ENCODE results near the gene KCNA2. TPM values are rescaled to one million over a fixed set of nuclear protein-coding genes. Genes with fewer than 3 reads are reported as not detected.

The KCNA2 gene
- polyA plus RNA-seq, 3 donors = not detected

DNA sequence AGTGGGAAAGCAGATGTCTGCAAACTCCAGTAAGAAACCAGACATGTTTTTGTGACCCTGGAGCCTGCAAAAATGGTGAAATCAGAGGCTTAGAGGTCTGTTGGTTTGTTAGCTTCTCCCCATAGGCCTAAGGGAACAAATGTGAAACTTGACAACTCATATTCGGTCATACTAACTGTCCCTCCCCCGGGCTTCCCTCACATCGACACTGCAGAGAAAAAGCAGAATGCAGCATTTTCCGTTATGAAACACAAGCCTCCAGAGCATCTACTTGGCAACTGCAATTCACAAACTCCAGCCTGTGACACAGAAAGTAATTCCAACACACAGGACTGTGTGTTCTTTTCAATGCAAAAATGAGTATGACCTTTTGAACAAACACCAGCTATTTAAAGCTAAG is 3.7 kb downstream of the KCNA2 start:
- Histone ChIP-seq H3K9ac (ENCODE audit: insufficient read depth, low read length, poor library complexity, severe bottlenecking) (no peak overlapping the region), H3K79me2 (ENCODE audit: insufficient read depth, low read length) (no peaks in the 10 kb centered on the region), H2AFZ (ENCODE audit: insufficient read depth, low read depth, low read length, poor library complexity, severe bottlenecking) (no peak overlapping the region), H3K27ac (ENCODE audit: low read depth in 1 of 2, low read length in 2 of 2) (no peak overlapping the region), H3K27me3 (ENCODE audit: control insufficient read depth in 2 of 2, insufficient read depth in 2 of 2, low read length in 2 of 2) (peaks cover 18 to 33% of the 10 kb centered on the region in 2 donors), H3K9me3 (replicated peaks in 1 of 2; ENCODE audit: control insufficient read depth in 1 of 2, insufficient read depth in 1 of 2, low read length in 2 of 2) (peaks cover 0 to 6% of the 10 kb centered on the region in 2 donors), H3K4me1 (ENCODE audit: control insufficient read depth in 1 of 2, insufficient read depth in 2 of 2, low read length in 2 of 2) (peaks cover 9 to 15% of the 10 kb centered on the region in 2 donors), H3K4me2 (replicated peaks; ENCODE audit: extremely low read depth, low read length, poor library complexity, severe bottlenecking) (no peak overlapping the region), H3K36me3 (replicated peaks in 1 of 2; ENCODE audit: control insufficient read depth in 1 of 2, insufficient read depth in 2 of 2, low read length in 2 of 2) (no peaks in the 10 kb centered on the region), H3K4me3 (replicated peaks in 1 of 3; ENCODE audit: low read depth in 2 of 3, low read length in 3 of 3) (no peak overlapping the region), H4K20me1 (ENCODE audit: insufficient read depth, low read length) (no peaks in the 10 kb centered on the region)
- Mint-ChIP-seq H3K27me3 (ENCODE audit: low read depth in 3 of 3) (peaks cover 40 to 49% (median 47%) of the 10 kb centered on the region in 3 donors), H3K27ac (no peak overlapping the region), H3K4me3 (no peak overlapping the region), H3K36me3 (peaks cover 6% of the 10 kb centered on the region in 2 donors), H3K9me3 (peaks cover 0 to 10% (median 2%) of the 10 kb centered on the region in 7 donors), H3K4me1 (peaks cover 10% of the 10 kb centered on the region)
- no peak for DNase-seq
- TF ChIP-seq CTCF (IDR thresholded peaks at IDR 0.05) = no peak
- WGBS (ENCODE audit: insufficient coverage) = 92% methylated on average over 2 of the region's 4 CpGs
- intact Hi-C loops (cut with micrococcal nuclease) = no loop called here

DNA sequence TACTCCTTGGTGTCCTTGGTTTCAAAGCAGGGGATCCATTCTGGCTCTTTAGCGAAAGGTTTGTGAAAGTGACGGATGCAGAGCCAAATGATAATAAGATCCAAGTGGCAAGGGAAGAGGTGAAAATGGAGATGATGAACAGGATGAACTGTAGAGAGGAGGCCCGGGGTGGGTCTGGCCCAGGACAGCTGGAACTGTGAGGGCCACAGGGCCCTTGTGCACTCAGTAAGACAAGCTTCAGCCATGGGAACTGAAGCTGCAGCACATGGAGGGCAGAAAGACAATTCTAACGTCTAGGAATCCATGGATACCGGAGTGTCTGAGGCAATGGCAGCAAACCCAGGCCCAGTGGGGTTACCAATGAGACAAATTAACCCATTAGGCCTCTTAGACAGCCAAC is 4.8 kb downstream of the KCNA2 start:
- H3K27me3 Mint-ChIP-seq (ENCODE audit: low read depth in 3 of 3) = peaks cover 33 to 45% (median 42%) of the 10 kb centered on the region in 3 donors
- intact Hi-C loops (cut with micrococcal nuclease) = no loop called here
- peaks cover 0 to 6% (median 0%) of the 10 kb centered on the region in 7 donors for H3K9me3 Mint-ChIP-seq

More for the DNA sequence above, 4.8 kb downstream of the KCNA2 start:
- H3K4me3 Mint-ChIP-seq = no peak overlapping the region
- H3K27ac Mint-ChIP-seq = no peak overlapping the region
- no peaks in the 10 kb centered on the region for H3K79me2 ChIP-seq (ENCODE audit: insufficient read depth, low read length)
- no peak overlapping the region for H2AFZ ChIP-seq (ENCODE audit: insufficient read depth, low read depth, low read length, poor library complexity, severe bottlenecking)
- H3K4me1 Mint-ChIP-seq = peaks cover 3% of the 10 kb centered on the region
- H3K9ac ChIP-seq (ENCODE audit: insufficient read depth, low read length, poor library complexity, severe bottlenecking) = no peak overlapping the region
- H3K4me3 ChIP-seq (replicated peaks in 1 of 3; ENCODE audit: low read depth in 2 of 3, low read length in 3 of 3) = no peak overlapping the region
- H3K36me3 ChIP-seq (replicated peaks in 1 of 2; ENCODE audit: control insufficient read depth in 1 of 2, insufficient read depth in 2 of 2, low read length in 2 of 2) = no peaks in the 10 kb centered on the region
- WGBS (ENCODE audit: insufficient coverage) = 83% methylated on average over 5 of the region's 5 CpGs
- TF ChIP-seq CTCF (IDR thresholded peaks at IDR 0.05) = no peak
- H3K9me3 ChIP-seq (replicated peaks in 1 of 2; ENCODE audit: control insufficient read depth in 1 of 2, insufficient read depth in 1 of 2, low read length in 2 of 2) = peaks cover 0 to 6% of the 10 kb centered on the region in 2 donors
- peaks cover 17 to 27% of the 10 kb centered on the region in 2 donors for H3K27me3 ChIP-seq (ENCODE audit: control insufficient read depth in 2 of 2, insufficient read depth in 2 of 2, low read length in 2 of 2)
- DNase-seq = no peak
- no peaks in the 10 kb centered on the region for H4K20me1 ChIP-seq (ENCODE audit: insufficient read depth, low read length)
- peaks cover 3 to 4% of the 10 kb centered on the region in 2 donors for H3K4me1 ChIP-seq (ENCODE audit: control insufficient read depth in 1 of 2, insufficient read depth in 2 of 2, low read length in 2 of 2)
- no peak overlapping the region for H3K4me2 ChIP-seq (replicated peaks; ENCODE audit: extremely low read depth, low read length, poor library complexity, severe bottlenecking)
- peaks cover 3 to 6% of the 10 kb centered on the region in 2 donors for H3K36me3 Mint-ChIP-seq
- no peak overlapping the region for H3K27ac ChIP-seq (ENCODE audit: low read depth in 1 of 2, low read length in 2 of 2)

All from CD14-positive monocyte (primary cell).